ENCODE data around the gene PRDM16.

DNA sequence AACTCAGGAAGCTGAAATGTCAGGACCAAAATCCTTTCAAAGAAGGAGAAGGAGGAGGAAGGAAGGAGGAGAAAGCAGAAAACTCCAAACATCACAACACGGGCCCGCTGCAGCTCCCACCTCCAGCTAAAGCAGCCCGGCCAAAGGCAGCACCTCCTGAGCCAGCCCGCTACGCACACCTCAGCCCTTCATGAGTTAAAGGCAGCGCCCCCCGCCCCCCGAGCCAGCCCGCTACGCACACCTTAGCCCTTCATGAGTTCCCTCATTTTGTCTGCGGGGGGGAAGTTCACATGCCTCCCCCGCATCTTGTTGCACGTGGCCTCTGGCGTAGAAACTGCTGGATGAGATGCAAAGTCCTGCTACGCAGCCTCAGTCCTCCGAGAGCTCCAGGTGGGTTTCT lies 294.8 kb downstream of the PRDM16 start:
- TF ChIP-seq, protein P1, sequence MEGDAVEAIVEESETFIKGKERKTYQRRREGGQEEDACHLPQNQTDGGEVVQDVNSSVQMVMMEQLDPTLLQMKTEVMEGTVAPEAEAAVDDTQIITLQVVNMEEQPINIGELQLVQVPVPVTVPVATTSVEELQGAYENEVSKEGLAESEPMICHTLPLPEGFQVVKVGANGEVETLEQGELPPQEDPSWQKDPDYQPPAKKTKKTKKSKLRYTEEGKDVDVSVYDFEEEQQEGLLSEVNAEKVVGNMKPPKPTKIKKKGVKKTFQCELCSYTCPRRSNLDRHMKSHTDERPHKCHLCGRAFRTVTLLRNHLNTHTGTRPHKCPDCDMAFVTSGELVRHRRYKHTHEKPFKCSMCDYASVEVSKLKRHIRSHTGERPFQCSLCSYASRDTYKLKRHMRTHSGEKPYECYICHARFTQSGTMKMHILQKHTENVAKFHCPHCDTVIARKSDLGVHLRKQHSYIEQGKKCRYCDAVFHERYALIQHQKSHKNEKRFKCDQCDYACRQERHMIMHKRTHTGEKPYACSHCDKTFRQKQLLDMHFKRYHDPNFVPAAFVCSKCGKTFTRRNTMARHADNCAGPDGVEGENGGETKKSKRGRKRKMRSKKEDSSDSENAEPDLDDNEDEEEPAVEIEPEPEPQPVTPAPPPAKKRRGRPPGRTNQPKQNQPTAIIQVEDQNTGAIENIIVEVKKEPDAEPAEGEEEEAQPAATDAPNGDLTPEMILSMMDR (conservative IDR thresholded peaks at IDR 0.05; ENCODE audit: low read depth, low read length), result no peak
- TF ChIP-seq CEBPB (IDR thresholded peaks at IDR 0.05; ENCODE audit: low read depth, low read length) (no peak), FOS (IDR thresholded peaks at IDR 0.05; ENCODE audit: low read depth, low read length) (no peak), RAD21 (IDR thresholded peaks at IDR 0.05; ENCODE audit: low read length) (no peak), RFX5 (IDR thresholded peaks at IDR 0.05; ENCODE audit: low read depth, low read length) (no peak), POLR2A (IDR thresholded peaks at IDR 0.05; ENCODE audit: low read depth, low read length) (no peak), MXI1 (IDR thresholded peaks at IDR 0.05; ENCODE audit: borderline replicate concordance, low read depth, low read length) (no peak), SMC3 (IDR thresholded peaks at IDR 0.05; ENCODE audit: low read depth, low read length) (no peak), MAFK (IDR thresholded peaks at IDR 0.05; ENCODE audit: low read depth, low read length) (no peak)
- TF ChIP-seq, protein P2, sequence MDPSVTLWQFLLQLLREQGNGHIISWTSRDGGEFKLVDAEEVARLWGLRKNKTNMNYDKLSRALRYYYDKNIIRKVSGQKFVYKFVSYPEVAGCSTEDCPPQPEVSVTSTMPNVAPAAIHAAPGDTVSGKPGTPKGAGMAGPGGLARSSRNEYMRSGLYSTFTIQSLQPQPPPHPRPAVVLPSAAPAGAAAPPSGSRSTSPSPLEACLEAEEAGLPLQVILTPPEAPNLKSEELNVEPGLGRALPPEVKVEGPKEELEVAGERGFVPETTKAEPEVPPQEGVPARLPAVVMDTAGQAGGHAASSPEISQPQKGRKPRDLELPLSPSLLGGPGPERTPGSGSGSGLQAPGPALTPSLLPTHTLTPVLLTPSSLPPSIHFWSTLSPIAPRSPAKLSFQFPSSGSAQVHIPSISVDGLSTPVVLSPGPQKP (IDR thresholded peaks at IDR 0.05; ENCODE audit: borderline replicate concordance, low read depth, low read length), result no peak
